Sciatic nerve (tissue), 2 donors: Measurements from ENCODE around the gene RNASEL. TPM values are rescaled to one million over a fixed set of nuclear protein-coding genes. Genes with fewer than 3 reads are reported as not detected.

Experiments
- ATAC-seq: fragments of 200-7000 bp; cut with Tn5 transposase; one replicate; pipeline ENCODE4 v1.9.1; 2020; ENCODE audit warnings: mild to moderate bottlenecking, moderate library complexity
- DNase-seq: peaks from one replicate; pipeline ENCODE4 v3.0.0-alpha.2; 2020; ENCODE audit warnings: low spot score
- intact Hi-C: fragments of 100-400 bp; cut with DNase I; formaldehyde crosslinking; loops from one replicate; pipeline ENCODE4 v1.14.2; 2022
- total RNA-seq: library from RNA; stranded (reverse); fragmentation: NEBNext Ultra II Directional; extraction: Animal tissue kit (Norgen Biotek cat#: 25700); gene quantifications from one replicate; pipeline ENCODE4 v1.2.1, GENCODE V29; 2021
- donor health status: DM: no; HTN: no; CAD: no.
- donor health status: DM: no; HTN: no; CAD: no.

The RNASEL gene
- total RNA-seq, 1 donor from 2014 or later: 11.6 TPM

DNA sequence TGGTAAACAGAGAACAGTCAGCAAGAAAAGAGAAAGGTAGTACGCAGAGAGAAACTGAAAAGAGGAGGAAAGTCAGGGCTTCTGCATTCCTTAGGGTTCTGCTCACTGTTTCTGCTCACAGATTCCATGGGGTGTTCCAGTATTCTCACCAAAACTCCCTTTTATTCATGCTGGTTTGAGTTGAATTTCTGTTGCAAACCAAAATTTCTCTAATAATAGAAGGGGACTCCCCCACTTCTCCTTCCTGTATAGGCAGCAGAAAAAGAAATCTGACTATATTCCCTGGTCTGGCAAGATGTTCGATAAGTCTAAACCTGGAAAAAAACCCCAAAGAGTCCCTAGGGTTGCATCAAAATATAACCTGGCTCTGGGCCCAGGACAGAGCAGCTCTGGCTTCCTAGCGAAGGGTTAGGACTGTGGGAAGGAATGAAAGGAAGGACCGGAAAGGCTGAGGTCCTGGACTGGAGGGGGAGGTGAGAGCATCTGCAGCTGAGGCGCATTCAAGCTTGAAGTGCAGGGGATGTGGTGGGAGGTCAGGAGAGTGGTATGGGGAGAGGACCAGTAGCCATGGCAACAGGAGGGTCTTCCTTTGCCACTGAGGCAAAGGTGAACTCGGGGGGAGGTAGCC is 34.0 kb upstream of the RNASEL start:
- intact Hi-C loops: no loop called here
- DNase-seq (no peak), ATAC-seq (peak; percentile 90)

DNA sequence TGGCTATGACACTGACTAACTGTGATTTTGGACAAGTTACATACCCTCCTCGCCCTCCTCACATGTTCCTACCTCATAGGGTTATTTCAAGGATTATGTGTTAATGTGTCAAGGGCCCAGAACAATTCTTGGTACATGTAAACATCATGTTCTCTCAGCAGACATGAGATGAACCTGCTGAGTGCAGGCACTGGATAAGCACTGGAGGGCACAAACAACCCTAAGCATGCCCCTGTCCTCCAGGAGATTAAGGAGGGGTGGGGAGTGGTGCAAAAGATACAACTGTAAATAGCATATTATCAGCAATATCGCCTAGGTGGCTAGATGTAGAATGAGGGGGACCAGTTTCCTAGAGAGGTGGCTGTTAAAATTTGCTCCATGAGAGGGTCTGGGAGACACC is 32.9 kb upstream of the RNASEL start:
- ATAC-seq (no peak), DNase-seq (no peak)
- intact Hi-C loops: no loop called here

DNA sequence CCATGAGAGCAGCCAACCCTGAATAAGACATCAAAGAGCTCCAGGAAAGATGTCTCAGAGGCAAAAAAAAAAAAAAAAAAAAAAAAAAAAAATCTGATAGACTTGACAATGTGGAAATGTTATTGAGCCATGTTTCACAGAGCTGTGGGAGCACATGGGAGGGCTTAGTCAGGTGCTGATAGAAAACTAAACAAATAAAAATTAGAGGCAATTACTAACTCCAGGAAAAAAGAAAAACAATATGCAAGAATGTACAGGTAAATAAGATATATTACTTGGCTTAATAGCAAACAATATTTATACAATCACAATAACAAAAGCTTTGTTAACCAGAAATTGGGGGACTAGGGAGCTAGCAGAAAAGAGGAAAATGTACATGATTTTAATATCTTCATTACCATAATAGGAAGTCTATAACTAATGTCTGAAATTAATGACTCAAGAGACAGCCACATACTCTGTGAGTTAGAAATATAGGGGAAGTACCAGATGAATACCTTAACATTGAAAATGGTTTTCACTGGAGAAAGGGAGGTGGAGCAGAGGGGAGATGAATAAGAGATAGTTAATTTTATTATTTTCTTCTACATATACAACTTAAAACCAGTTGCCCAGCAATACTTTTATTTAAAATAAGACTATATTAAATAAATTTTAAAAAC is 32.0 kb upstream of the RNASEL start:
- no peak for ATAC-seq

GRCh38 chr1:182617734-182618351 is 28.8 kb upstream of the RNASEL start:
- DNase-seq: no peak
- intact Hi-C loops: no loop called here
- ATAC-seq: no peak

More for the DNA sequence above, 32.0 kb upstream of the RNASEL start:
- intact Hi-C loops: no loop called here
- no peak for DNase-seq

- ATAC-seq (no peak), DNase-seq (no peak)
- intact Hi-C loops: no loop called here
Observed at GRCh38 chr1:182617014-182617429, 28.0 kb upstream of the RNASEL start.

DNA sequence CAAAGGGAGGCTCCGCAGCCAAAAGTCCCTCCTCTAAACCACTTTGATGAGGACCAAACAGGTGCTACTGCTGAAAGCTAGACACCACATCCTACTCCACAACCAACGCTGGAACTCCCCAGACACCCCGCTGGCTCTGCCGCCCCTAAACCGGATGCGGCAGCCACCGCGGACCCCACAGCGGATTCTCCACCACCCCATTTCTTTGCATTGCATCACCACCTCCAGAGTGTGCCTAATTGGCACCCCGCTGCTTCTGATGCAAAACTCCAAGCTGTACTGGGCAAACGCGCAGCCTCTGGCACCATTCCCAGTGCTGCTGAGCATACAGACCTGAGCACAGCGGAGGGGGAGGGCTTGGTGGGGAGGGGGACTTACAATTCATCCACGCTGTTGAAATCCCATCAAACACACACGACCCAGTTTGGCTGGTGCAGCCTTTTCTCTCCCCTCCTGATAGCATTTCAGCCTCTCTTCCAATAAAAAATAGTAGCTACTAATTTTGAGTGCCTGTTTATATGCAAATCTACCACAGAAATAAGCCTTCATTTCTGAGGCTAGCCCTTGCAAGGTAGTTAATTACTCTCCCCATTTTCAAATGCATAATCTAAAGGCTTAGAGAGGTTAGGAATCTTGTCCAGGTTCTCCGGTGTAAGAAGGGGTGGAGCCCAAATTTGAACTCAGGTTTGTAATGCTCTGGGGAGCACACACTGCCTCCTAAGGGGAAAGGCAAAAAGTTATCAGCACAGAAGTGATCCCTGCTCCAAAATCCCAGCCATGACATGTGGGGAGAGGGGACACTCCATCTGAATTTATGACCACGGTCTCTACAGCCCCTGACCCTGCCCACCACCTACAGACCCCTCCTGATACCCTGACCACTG is 27.3 kb upstream of the RNASEL start:
- intact Hi-C loops: no loop called here

DNA sequence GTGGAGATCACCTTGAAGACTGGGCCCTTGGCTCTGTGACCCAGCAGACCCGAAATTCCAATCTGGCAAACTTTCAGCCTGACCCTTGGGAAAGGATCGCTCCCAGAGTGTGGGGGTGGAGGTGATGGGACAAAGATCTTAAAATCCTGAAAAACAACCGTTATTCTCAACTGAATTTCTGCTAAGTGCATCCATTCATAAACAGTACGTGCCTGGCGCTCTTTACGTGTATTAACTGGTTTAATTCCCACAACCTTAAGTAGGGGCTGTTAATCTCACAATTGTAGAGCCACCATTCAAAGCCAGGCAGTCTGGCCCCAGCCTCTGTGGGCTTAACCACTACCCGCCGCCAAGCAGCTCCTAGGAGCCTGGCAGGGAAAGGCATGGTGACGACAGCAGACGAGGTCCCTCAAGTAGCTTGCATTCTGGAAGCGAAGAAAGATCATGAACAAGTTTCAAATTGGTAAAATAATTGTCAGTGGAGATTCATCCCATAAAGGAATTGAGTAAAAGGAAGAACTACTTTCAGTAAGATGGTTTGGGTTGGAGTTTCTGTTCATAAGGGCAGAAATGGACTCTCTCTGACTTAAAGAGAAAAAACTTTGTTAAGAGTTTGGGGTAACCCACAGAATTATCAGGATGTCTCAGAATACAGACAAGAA is 26.5 kb upstream of the RNASEL start:
- DNase-seq (peak; percentile 80), ATAC-seq (peak; percentile 72)
- intact Hi-C loops: no loop called here

More for the DNA sequence above, 27.3 kb upstream of the RNASEL start:
- ATAC-seq (peak; percentile 35), DNase-seq (peak; percentile 83)

DNA sequence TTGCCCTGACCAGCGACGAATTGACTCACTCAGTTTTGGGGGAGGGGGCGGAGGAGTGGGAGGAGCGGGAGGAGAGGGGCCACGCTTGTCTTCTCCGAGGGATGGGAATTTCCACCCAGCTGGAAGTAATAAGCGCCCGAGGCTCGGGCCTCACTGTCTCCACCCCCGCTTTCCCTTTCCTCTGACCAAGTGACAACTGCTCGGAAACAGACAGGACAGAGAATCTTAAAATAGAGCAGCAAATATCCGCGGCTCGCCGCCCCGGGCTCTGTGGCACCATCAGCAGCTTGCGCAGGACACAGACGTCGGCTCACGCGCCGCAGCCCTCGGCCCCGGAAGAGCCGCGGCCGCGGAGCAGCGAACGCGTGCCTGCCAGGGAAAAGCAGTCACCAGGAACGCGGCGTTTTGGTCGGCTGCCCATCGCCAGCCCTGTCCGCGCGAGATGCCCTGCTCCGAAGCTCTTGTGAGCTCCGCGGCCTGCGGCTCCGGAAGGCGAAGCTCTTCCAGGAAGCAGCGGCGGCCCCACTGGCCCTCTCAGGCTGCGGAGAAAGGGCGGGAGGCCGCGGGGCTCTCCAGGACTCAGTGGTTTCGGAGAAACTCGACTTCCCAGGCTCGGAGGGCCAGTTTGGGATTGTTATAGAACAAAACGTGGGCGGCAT is 25.9 kb upstream of the RNASEL start:
- intact Hi-C loops: no loop called here
- ATAC-seq (peak; percentile 90), DNase-seq (peak; percentile 89)

- DNase-seq (no peak), ATAC-seq (no peak)
- intact Hi-C loops: no loop called here
Observed at GRCh38 chr1:182611787-182612186, 22.7 kb upstream of the RNASEL start.

- DNase-seq: no peak
- intact Hi-C loops: no loop called here
- no peak for ATAC-seq
Observed at GRCh38 chr1:182611326-182611725, 22.3 kb upstream of the RNASEL start.

DNA sequence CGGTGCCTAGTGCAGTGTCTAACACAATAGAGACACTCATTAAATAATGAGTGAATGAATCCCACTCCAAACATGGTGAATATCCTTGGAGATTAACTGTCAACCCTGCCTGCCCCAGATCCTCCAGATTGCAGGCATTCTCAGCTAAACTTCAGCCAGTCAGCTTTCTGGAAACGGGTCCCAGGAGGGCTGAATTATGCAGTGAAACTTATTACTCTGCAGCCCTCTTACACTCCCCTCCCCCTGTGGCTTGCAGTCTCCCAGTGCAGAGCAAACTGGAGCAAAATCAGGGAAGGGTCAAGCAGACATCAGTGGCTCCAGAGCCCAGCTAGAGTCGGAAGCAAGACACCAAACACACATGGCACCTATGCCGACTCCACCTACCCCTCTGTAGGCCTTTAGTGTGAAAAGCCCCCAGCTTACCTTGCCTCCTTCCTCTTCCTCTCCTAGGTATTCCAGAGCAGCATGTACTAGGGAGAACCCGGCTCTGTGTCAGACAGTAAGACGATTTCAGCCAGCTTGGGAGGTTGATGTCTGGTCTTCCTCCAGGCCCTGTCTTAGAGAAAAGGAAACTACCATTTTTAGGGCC is 21.6 kb upstream of the RNASEL start:
- DNase-seq: no peak
- intact Hi-C loops: no loop called here

DNA sequence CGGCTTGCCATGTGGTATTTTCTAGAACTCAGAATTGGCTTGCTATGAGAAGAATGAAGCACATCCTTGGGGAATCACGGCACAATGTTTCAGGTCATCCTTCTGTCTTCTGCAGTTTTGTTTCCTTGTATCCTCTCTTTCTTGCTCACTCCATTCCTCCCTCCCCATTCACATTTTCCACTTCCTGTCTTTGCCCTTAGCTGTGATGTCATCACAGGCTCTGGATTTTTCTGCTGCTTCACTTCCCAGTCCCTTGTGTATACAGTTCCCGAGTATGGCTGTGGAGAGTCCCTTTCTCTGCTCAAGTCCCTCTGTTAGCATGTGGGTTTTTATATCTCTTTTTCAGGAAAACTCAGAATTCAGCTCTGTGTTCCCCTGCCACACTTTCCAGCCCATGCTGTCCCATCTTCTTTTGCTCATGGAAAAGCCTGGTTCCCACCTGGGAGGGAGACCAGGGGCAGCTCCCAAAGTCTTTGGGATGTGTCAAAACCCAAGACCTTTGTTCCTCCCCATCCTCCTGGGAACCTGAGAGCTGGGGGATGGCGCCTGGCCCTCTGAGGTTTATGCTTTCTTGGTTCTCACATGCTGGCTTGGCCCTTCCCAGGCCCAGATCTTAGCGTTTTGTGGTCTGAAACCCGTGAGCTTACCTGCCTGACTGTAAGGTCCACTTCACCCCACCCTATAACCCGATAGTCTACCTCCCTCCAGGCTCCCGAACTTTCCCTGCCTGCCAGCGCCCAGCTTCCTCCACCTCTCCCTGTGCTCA is 20.0 kb upstream of the RNASEL start:
- DNase-seq: no peak
- intact Hi-C loops: no loop called here
- ATAC-seq: no peak

More for the DNA sequence above, 21.6 kb upstream of the RNASEL start:
- no peak for ATAC-seq

DNA sequence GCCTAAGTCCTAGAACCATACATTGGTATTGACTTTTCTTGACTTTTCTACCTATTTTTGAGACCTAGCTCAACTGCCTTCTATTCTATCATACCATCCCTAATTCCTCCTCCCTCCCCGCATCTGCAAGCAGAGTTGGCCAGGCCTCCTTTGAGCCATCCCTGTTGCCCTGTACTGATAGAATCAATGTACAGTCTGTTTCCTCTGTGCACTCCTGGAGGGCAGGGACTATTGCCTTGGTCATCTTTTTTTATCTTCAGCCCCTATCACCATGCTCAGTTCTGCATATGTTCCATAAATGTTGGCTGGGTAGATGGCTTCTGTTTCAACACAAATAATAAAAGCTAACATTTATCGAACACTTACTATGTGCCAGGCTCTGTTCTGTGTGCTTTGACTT is 19.2 kb upstream of the RNASEL start:
- intact Hi-C loops: no loop called here
- no peak for DNase-seq
- no peak for ATAC-seq

DNA sequence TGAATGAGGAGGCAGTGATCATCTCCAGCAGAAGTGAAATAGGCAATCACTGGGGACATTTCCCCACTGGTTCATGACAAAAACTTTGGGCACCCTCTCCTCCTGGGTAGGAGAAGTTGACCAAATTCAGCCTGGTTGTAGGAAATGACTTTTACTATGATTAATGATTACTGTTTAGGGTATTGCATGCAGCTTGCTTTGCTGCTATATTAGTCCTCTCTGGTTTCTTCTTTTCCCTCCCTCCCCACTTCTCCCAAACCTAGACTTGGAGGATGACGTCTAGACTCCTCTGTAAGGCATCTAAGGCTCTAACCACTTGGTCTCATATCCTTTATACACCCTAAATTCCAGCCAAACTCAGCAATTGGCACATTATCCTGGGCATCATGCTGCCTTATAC is 18.5 kb upstream of the RNASEL start:
- intact Hi-C loops: no loop called here
- ATAC-seq (no peak), DNase-seq (no peak)

DNA sequence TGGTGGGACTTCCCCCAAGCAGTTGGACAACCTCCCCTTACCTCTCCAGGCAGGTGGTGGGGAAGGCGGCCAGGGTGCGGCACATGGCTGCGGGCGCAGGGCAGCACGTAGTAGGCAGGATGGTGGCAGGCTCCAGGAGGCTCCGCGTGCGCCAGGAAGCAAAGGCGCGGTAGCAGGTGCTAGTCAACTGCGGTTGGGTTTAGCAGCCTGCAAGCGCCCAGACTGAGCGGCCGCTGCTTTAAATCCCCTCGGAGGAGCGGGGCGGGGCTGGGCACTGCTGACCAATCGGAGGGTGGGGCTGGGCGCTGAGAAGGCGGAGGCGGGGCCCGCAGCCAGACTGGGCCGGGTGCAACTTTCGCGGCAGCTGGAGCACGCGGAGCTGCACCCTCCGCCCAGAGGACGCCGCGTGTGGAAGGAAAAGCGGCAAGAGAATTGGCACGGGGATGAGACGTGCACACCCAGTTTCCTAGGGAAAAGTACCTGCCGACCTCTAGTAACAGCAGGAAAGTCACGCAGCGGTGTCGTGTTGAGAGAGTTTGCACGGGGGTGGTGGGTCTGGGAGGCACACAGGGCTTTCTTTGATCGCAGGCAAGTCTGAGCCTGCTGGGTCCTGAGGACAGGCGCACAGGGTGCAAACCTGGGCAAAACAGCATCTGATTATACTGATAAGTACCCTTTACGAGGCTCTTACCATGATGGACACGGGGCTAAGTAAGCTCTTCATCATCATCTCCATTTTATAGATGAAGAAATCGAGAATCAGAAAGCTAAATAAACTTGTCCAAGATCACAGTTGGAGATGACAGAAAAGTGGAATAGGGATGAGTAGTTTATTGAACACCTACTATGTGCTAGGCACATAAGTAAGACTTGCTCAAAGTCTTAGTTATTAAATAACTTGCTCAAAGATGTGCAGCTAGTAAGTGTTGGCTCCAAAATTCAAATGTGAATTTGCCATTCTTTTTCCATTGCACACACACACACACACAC is 15.4 kb upstream of the RNASEL start, which contains the start of gene RGS16:
Gene RGS16, minus strand, starts transcription at position 215 of the 990 bp plus-strand sequence. Its CDS starts 130 bp downstream, at position 85.
- DNase-seq (peak; percentile 97), ATAC-seq (peak; percentile 97)
- intact Hi-C loops: no loop called here

DNA sequence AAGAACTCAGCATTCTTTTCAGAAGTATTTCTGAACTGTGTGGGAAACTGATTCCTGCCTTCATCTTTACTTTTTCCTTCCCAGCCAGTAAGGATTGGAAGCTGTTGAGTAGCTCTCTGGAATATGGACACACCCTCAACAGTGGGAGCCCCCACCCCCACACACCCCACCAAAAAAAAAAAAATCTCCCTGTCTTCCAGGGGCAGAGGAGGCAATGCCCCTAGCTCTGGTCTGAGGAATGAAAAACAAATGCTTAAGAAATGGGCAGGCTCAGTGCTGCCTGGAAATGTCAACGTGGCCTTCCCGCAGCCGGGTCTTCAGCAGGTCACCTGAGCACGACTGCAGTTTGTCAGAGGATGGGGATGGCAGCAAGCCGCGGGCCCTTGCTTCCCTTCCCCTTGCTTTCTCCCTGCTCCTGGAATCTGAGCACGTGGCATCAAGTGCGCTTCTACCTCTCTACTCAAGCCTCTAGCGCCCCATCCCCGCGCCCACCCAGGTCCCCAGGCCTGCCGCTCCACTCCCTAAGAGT is 14.7 kb upstream of the RNASEL start:
- ATAC-seq (peak; percentile 6), DNase-seq (no peak)

More for the DNA sequence above, 14.7 kb upstream of the RNASEL start:
- intact Hi-C loops: no loop called here
